ENCODE measurements around the gene PAQR5. TPM values are rescaled to one million over a fixed set of nuclear protein-coding genes. Genes with fewer than 3 reads are reported as not detected.

PAQR5 gene
- total and polyA plus RNA-seq, 2 donors (not counting 3 experiments of a cell fraction or from before 2014, with no cell fraction given) = 0.08 to 0.09 TPM

GRCh38 chr15:69417581-69417980 lies 118.9 kb downstream of the PAQR5 start:
- dilution Hi-C loops (cut with MboI; ENCODE audit: extremely low pct_ligation_motif_present, low sequenced_read_pairs) = no loop called here
- peaks cover 0 to 3% of the 10 kb centered on the region in 2 experiments for H3K36me3 ChIP-seq (ENCODE audit: control insufficient read depth in 2 of 2, extremely low read depth in 1 of 2, insufficient read depth in 2 of 2, low read length in 2 of 2)
- peaks cover 57% of the 10 kb centered on the region for H3K79me2 ChIP-seq (ENCODE audit: control insufficient read depth, insufficient read depth, low read length)
- FAIRE-seq = no peak
- H2AFZ ChIP-seq (ENCODE audit: low read depth, low read length) = no peak overlapping the region
- POLR2A ChIA-PET = interaction anchor here (2.6 kb wide), 1 partner anchor 36 kb away, joined by 8 read pairs; the partner anchor contains the start of gene RPLP1
- CTCF ChIA-PET = interaction anchor here (1.5 kb wide), 1 partner anchor 45 kb away, joined by 4 read pairs; no protein-coding TSS in a partner anchor
- no peak for DNase-seq (ENCODE audit: low read depth, low spot score)
- no peak overlapping the region for H3K9ac ChIP-seq (replicated peaks; ENCODE audit: extremely low read depth, insufficient read depth, low read length)
- H3K4me3 ChIP-seq (replicated peaks in 1 of 3; ENCODE audit: insufficient read depth in 1 of 3, low read depth in 1 of 3, low read length in 3 of 3) = no peak overlapping the region
- TF ChIP-seq FOS (IDR thresholded peaks at IDR 0.05; ENCODE audit: borderline replicate concordance, insufficient read depth, low read length) = no peak
- no peak for TF ChIP-seq MAX (IDR thresholded peaks at IDR 0.05; ENCODE audit: insufficient read depth, insufficient read length)
- BruUV-seq (replicated peaks) = no TSS peak
- H3K9me3 ChIP-seq (replicated peaks; ENCODE audit: control insufficient read depth, insufficient read depth, low read length) = no peaks in the 10 kb centered on the region
- H3K4me2 ChIP-seq (ENCODE audit: insufficient read depth, low read length) = no peak overlapping the region
- H3K27ac ChIP-seq (ENCODE audit: insufficient read depth, low read depth, low read length) = no peak overlapping the region
- peaks cover 17% of the 10 kb centered on the region for H3K4me1 ChIP-seq (ENCODE audit: control insufficient read depth, extremely low read depth, insufficient read depth, low read length)
- intact Hi-C loops (cut with micrococcal nuclease) = no loop called here
- no peaks in the 10 kb centered on the region for H3K9me1 ChIP-seq (replicated peaks; ENCODE audit: control insufficient read depth, extremely low read depth, insufficient read depth, low read length)
- no peaks in the 10 kb centered on the region for H4K20me1 ChIP-seq (replicated peaks; ENCODE audit: control insufficient read depth, extremely low read depth, insufficient read depth, low read length)
- no peaks in the 10 kb centered on the region for H3K27me3 ChIP-seq (ENCODE audit: control insufficient read depth in 2 of 2, insufficient read depth in 2 of 2, low read length in 2 of 2)

GRCh38 chr15:69421498-69421897 lies 122.8 kb downstream of the PAQR5 start:
- Histone ChIP-seq H3K27ac (ENCODE audit: insufficient read depth, low read depth, low read length) (no peak overlapping the region), H3K4me3 (replicated peaks in 1 of 3; ENCODE audit: insufficient read depth in 1 of 3, low read depth in 1 of 3, low read length in 3 of 3) (no peak overlapping the region), H3K9me1 (replicated peaks; ENCODE audit: control insufficient read depth, extremely low read depth, insufficient read depth, low read length) (no peaks in the 10 kb centered on the region), H4K20me1 (replicated peaks; ENCODE audit: control insufficient read depth, extremely low read depth, insufficient read depth, low read length) (no peaks in the 10 kb centered on the region), H3K4me1 (ENCODE audit: control insufficient read depth, extremely low read depth, insufficient read depth, low read length) (peaks cover under 1% of the 10 kb centered on the region), H3K79me2 (ENCODE audit: control insufficient read depth, insufficient read depth, low read length) (peaks cover 46% of the 10 kb centered on the region), H3K9ac (replicated peaks; ENCODE audit: extremely low read depth, insufficient read depth, low read length) (no peak overlapping the region), H2AFZ (ENCODE audit: low read depth, low read length) (no peak overlapping the region), H3K9me3 (replicated peaks; ENCODE audit: control insufficient read depth, insufficient read depth, low read length) (no peaks in the 10 kb centered on the region), H3K4me2 (ENCODE audit: insufficient read depth, low read length) (no peak overlapping the region), H3K36me3 (ENCODE audit: control insufficient read depth in 2 of 2, extremely low read depth in 1 of 2, insufficient read depth in 2 of 2, low read length in 2 of 2) (peaks cover 0 to 17% of the 10 kb centered on the region in 2 experiments), H3K27me3 (ENCODE audit: control insufficient read depth in 2 of 2, insufficient read depth in 2 of 2, low read length in 2 of 2) (no peaks in the 10 kb centered on the region)
- intact Hi-C loops (cut with micrococcal nuclease) (no loop called here), dilution Hi-C loops (cut with MboI; ENCODE audit: extremely low pct_ligation_motif_present, low sequenced_read_pairs) (no loop called here)
- ChIA-PET POLR2A (no interaction called here), CTCF (no interaction called here)
- TF ChIP-seq EZH2 (IDR thresholded peaks at IDR 0.05; ENCODE audit: borderline replicate concordance, low read depth, low read length, severe bottlenecking) = no peak
- DNase-seq (ENCODE audit: low read depth, low spot score) (no peak), FAIRE-seq (no peak)
- BruUV-seq (replicated peaks) = no TSS peak

Measured in endothelial cell of umbilical vein (primary cell).